SK-N-SH (cell line): ENCODE results near the gene PTPRD.

ENCODE experiments used
- CTCF ChIP-seq: fragments of 200-600 bp; sonication (generic); IDR thresholded peaks from 2 replicates; pipeline ENCODE4 v1.6.1; 2017; ENCODE audit warnings: antibody characterized with exemption, mild to moderate bottlenecking, moderate library complexity
- ELF1 ChIP-seq: IDR thresholded peaks from 2 replicates; pipeline ENCODE4 v1.4.0; 2012
- FOSL2 ChIP-seq: IDR thresholded peaks from 2 replicates; pipeline ENCODE4 v1.4.0; 2012; ENCODE audit warnings: low read depth, mild to moderate bottlenecking, moderate library complexity, borderline replicate concordance
- GABPA ChIP-seq: IDR thresholded peaks from 2 replicates; pipeline ENCODE4 v1.4.0; 2012; ENCODE audit warnings: low read depth, mild to moderate bottlenecking
- MEF2A ChIP-seq: IDR thresholded peaks from 2 replicates; pipeline ENCODE4 v1.4.0; 2012; ENCODE audit warnings: low read depth, borderline replicate concordance
- MXI1 ChIP-seq: IDR thresholded peaks from 2 replicates; pipeline ENCODE4 v1.6.1; 2012; ENCODE audit warnings: mild to moderate bottlenecking, low read depth, low read length, improper control_type of control experiment
- POLR2AphosphoS5 ChIP-seq: IDR thresholded peaks from 2 replicates; pipeline ENCODE4 v1.6.1; 2012; ENCODE audit warnings: low read depth, low read length
- RAD21 ChIP-seq: IDR thresholded peaks from 2 replicates; pipeline ENCODE4 v1.6.1; 2012; ENCODE audit warnings: mild to moderate bottlenecking, low read length
- REST ChIP-seq: IDR thresholded peaks from 2 replicates; pipeline ENCODE4 v1.6.1; 2012; ENCODE audit warnings: mild to moderate bottlenecking, low read depth, low read length, moderate library complexity
- TAF1 ChIP-seq: IDR thresholded peaks from 2 replicates; pipeline ENCODE4 v1.6.1; 2012; ENCODE audit warnings: low read depth, mild to moderate bottlenecking, low read length, moderate library complexity, borderline replicate concordance
- YY1 ChIP-seq: IDR thresholded peaks from 2 replicates; pipeline ENCODE4 v1.4.0; 2012; ENCODE audit warnings: low read depth, mild to moderate bottlenecking
- TF ChIP-seq, protein P1 (sequence below): IDR thresholded peaks from 2 replicates; pipeline ENCODE4 v1.4.0; 2012; ENCODE audit warnings: low read depth, borderline replicate concordance
- TF ChIP-seq, protein P2 (sequence below): IDR thresholded peaks from 2 replicates; pipeline ENCODE4 v1.4.0; 2012; ENCODE audit warnings: low read depth
- TF ChIP-seq, protein P3 (sequence below): fragments of 150-350 bp; IDR thresholded peaks from 2 replicates; pipeline ENCODE4 v1.6.1; 2017; ENCODE audit warnings: antibody characterized with exemption, low read length, low read depth, borderline replicate concordance

DNA sequence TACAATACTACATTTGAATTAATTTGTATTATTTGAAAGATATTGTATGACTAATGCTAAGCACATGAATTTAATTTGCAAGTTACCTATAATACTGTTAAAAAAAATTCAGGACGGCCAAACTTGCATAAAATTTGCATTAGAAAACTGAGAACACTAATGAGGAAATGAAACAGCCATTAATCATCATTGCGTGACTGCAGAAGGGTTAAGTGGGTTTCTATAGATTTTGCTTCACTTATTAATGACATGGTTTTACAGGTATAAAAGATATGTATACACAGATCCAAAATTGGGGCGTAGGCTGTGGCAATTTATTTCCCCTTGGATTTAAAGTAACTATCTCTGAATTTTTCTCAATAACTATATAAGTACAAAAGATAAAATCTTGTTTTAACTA, 882.6 kb downstream of the PTPRD start:
- TF ChIP-seq CTCF (no peak), YY1 (no peak), REST (no peak), POLR2AphosphoS5 (no peak), RAD21 (no peak), MEF2A (no peak), ELF1 (no peak), FOSL2 (no peak), MXI1 (no peak), GABPA (no peak), TAF1 (no peak)
- TF ChIP-seq, protein P1, sequence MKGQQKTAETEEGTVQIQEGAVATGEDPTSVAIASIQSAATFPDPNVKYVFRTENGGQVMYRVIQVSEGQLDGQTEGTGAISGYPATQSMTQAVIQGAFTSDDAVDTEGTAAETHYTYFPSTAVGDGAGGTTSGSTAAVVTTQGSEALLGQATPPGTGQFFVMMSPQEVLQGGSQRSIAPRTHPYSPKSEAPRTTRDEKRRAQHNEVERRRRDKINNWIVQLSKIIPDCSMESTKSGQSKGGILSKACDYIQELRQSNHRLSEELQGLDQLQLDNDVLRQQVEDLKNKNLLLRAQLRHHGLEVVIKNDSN, result no peak
- TF ChIP-seq, protein P2, sequence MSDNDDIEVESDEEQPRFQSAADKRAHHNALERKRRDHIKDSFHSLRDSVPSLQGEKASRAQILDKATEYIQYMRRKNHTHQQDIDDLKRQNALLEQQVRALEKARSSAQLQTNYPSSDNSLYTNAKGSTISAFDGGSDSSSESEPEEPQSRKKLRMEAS, result no peak
- TF ChIP-seq, protein P3, sequence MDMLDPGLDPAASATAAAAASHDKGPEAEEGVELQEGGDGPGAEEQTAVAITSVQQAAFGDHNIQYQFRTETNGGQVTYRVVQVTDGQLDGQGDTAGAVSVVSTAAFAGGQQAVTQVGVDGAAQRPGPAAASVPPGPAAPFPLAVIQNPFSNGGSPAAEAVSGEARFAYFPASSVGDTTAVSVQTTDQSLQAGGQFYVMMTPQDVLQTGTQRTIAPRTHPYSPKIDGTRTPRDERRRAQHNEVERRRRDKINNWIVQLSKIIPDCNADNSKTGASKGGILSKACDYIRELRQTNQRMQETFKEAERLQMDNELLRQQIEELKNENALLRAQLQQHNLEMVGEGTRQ, result no peak
